DMS53 treated with DMSO at 0.1 percent for 48 hours (cell line): ENCODE measurements around the gene MMAB.

Source experiments
- DNase-seq: peaks from one replicate; lab custom pipeline; 2025; ENCODE audit not compliant: unreplicated experiment; lab: John Stamatoyannopoulos, UW

Gene MMAB

DNA sequence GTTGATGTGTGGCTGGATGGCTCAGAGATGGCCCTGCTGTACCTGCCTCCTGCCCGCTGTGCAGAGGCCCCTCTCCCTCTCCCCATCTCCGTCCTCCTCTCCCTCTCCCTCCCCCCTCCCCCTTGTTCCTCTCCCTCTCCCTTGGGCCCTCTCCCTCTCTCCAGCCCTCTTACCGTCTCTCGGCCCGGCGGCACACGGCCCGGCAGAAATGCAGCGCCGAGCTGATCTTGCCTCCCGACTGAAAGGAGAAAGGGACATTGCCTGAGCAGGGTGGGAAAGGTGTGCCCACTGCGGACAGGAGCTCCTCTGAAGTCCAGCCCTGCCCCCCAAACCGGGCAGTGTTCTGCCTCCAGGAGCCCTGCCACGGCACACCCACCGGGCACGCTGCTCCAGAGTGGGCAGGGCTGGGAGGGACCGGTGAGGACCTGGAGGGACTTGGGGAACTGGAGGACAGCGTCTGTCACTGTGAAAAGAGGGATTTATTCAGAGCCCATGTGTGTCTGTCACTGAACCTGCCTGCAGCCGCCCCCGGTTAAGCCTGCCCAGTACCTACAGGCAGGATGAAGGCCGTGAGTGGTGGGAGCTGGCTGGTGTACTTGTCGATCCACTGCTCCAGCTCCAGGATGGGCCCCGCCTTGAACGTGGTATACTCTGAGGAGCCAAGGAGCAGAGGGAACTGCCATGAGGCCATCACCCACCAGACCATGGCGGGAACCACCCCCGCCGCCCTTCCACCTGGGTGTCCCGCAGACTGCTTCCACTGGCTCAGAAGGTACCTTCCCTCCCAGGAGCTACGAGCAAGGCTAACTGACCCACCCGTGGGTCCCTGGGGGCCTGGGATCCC, 12.2 kb downstream of the MMAB start:
- no peak for DNase-seq

DNA sequence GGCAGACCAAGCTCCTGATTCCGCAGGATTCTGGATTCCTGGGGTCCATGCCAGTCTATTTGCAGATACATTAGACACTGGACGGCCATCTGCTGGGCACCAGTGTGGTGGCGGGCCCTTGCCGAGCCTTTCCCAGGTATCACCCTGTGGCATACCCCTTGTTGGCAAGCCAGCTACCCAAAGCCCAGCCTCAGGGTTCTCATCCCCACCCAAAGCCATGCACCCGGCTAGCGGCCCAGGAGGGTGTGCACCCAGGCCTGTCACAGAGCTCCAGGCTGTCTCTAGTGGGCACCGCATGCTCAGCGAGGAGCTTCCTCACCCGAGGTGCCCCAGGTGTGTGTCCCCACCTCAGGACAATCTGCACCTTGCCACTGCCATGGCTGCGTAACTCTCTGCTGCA, 13.7 kb downstream of the MMAB start:
- DNase-seq = no peak

DNA sequence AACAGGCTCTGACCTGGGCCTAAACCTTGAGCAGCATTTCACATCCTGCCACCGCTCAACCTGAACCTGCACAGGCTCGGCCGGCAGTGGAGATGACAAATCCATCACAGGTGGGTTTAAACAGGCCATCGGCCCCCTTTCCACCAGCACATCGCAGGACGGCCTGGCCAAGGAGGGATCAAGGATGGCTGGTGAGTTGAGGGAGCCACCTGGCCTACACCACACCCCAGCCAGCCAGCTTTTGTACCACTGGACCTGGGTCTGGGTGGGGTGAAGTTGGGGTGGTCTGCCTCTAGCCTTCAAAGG, 14.2 kb downstream of the MMAB start:
- no peak for DNase-seq

DNA sequence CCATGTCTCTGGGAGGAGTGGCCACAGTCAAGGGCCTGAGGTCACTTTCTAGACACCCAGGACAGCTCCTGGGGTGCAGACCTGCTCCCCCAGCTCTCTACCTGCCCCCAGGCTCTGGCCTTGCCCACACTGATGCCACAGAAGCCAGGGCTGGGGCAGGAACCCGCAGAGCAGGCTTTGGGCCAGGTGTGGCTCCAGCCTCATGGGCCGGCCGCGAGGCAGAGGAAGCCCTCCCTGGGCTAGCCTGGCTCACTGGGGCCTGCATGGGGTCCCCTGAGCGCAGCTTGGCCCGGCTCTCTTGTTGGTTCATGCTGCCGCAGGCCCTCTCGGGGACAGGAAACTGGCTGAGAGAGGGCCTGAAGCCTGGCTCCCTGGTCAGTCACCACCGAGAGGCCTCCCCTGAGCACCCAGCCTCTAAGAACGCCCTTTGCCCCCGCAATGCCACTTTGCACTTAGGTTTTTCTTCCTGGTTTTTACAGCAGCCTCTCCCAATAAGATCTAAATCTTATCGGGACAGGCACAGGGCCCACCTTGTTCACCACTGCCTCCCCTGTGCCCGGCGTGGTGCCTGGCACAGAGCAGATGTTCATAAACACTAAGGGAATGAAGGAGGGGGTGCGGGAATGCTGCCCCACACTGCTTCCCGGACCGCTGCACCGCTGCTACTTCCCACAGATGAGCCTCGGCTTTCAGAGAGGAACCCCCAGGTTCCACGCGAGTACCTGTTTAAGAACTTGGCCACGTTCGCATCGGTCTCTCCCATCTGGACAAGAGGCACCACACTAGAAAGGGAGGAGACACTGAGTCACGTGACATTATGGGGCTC, 14.7 kb downstream of the MMAB start:
- no peak for DNase-seq

DNA sequence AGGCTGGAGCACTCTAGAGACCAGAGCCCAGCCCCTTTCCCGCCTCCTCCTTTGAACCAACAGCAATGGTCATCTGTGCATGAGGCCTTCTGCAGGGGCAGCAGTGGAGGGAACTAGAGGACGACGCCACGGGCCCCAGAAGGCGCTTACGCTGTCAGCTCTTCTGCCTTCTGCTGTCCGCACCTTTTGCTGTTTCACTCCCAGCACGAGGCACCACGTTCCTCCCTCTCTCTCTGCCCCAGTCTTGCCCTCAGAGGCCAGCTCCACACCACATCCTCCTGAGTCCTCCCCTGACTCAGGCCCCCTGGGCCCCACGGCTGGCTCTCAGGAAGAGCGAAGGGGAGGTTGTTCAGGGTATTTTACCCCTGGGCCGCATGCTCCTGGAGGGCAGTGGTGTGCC, 15.5 kb downstream of the MMAB start:
- DNase-seq = no peak

DNA sequence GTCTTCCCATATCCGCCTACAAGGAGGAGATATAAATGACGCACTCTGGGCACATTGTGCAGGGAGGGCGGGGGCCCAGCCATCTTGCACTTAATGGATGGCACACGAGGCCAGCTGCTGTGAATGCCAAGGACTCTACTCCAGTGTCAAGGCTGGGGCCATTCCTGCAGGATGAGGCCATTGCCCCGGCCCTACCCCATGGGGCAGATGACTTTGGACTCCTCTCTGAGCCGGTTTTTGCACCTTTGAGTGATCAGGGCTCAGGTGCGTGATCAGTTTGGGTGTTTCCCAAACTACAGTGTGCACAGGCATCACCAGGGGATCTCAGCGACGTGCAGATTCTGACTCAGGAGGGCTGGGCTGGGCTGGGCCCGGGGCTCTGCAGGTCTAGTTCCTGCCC, 16.1 kb downstream of the MMAB start:
- DNase-seq = no peak

DNA sequence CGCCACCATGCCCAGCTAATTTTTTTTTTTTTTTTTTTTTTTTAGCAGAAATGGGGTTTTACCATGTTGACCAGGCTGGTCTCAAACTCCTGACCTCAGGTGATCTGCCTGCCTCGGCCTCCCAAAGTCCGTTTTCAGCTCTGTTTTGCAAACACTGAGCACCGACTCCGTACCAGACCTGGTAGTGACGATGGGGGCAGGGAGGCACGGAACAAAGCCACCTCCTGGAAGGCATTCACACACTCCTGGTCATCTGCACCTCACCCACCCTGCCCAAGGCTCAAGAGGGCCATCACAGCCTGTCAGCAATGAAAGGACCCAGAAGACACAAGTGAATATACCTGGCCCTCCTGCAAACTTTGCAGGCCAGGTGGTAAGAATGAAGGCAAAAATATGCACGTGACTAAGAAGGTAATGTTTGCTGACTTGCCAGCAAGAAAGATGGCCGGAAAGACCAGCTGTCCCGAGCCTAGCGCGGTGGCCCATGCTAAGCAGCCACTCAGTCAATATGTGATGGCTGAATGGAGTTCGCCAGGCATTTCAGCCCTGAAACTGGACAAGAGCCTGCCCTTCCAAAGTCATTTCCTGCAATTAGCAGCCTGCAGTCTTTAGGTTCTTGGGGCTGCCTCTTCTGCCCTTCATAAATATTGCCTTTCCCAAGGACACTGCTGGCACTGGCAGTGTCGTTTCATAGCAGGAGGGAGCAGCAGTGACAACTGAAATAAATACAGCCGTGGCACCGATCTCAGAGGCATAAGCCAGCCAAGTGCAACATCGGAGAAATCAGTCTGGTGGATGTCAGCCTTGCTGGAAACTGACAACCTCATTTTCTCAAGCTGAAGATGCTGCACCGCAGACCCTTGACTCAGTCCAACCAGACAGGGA, 17.6 kb downstream of the MMAB start:
- peak; percentile 64 for DNase-seq

DNA sequence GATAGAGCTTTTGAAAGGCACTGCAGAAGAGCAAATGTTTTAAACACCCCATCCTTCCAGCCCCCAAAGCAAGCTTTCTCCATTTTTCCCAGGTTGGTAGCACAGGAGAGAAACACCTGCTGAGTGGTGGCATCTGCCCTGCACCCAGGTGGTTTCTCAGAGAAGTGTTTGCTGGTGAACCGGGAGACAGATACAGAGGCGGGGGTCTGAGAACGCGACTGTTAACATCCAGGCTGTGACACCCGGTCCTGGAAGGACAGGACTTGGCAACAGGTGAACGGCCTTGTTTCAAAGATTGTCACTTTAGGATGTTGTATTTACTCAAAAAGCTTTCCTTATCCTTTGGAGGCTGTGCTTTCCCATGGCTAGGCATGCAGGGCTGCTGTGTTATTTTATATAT, 18.5 kb downstream of the MMAB start:
- peak; percentile 12 for DNase-seq

DNA sequence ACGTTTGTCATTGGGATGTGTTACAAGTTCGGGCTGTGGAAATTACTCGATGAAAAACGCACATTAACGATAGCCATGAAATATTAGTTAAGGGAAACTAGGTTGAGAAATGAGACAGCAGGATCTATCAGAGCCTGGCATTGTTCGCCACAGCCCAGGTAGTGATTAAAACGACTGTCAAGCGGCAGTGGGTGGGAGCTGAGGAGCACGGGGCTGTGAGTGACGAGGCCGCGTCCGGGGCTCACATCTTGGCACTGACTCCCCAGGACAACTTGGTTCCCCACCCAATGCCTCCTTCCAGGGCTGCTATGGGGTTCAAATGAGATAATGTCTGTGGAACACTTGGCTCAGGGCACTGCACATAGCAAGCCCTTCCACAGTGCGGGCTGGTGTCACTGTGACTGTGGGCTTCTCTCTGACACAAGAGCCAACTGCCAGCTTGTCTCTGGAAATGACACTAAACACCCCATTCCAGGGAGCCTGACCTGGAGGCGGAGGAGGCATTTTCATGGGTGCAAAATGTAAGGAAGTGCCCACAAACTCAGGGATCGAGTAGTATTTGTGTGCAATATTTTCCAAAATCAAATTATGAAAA, 19.3 kb downstream of the MMAB start:
- no peak for DNase-seq

DNA sequence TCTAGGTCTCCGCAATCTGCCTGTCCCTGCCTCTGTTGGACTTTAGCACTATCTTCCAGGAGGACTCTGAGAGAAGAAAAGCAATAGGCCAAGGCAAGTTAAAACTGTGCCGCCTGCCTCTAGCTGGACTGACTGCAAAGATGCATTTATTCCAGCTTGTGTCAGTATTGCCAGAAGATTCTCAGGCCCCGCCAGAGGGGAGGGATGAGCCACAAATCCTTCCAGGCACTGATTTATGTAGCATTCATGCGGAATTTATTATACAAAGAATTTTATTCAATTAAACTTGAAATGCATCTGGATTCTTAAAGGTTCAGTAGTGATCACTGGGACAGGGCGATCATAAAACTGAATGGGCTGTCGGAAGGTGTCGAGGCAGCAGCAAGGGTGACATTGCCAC, 19.8 kb downstream of the MMAB start:
- no peak for DNase-seq

DNA sequence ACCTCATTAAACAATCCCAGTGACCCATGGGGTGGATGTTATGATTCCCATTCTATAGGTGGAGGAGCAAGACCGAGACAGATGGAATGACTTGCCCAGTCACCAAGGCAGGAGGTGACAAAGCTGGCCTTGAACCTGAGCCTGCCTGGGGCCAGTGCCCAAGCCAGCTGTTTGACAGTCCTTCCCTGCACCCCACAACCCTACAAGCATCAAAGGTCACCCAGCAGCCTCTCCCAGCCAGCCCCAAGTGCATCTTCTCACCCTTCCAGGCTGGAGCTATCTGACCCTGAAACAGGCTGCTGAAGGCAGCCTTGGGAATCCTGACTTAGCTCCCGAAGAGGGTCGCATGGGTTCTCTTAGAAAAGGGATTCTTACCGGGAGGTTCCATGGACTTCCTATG, 20.3 kb downstream of the MMAB start:
- DNase-seq = no peak

DNA sequence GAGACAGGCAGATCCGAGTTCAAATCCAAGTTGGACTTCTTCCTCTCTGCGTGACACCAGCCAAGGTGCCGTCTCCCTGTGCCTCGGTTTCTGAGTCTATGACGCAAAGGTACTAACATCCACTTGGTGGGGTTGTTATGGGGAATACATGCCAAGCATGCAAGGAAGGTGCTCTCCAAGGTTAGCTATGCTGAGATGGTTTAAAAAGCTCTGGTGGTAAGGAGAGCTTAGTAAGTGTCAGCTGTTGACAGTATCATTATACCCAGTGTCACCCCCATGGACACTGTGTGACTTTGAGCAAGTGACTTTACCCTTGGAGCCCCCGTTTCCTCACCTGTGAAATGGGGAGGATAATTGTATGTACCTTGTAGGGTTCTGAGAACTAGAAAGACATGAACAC, 22.2 kb downstream of the MMAB start:
- no peak for DNase-seq

DNA sequence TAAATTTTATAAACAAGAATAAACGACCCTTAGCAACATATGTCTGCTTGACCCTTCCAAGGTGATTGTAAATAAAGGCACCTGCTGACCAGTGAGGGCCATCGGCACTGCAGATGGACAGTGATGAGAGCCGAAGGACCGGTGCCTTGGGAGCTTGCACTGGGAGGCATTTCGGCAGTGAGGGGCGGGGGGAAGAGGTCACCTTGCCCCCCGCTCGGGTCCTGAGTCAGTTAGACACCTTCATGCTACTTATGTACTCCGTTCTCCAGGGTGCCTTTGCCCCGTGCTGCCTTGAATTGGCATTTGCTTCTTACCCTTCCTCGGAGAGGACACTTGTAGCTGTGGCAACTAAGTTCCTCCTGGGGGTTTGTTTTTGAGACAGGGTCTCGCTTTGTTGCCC, 23.0 kb downstream of the MMAB start:
- no peak for DNase-seq

DNA sequence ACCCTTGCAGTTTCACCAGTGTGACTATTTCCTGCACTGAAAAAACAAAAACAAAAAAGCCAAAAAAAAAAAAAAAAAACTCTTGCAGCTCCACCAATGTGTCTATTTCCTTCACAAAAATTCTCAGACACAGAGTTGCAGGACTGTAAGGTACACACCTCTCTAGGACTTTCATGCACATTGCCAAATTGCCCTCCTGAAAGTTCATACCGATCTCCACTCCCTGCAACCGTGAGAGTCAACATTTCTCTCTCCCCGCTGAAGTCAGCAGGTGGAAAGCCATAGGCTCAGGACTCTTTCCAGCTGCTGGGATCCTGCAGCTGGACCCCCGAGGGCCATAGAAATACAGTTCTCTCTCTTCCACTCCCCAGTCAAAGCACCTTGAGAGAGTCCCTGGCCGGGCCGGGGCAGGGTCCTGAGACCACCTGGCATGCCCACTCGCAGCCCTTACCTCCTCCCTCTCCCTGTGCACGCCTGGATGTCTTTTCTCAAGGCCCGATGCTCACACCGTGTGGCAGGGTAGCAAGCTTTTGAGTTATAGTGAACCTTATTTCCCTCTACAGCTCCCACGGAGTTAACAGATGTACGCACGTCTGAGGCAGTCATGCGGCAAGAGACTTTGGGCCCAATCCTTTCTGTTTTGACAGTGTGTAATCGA, 23.6 kb downstream of the MMAB start:
- no peak for DNase-seq

DNA sequence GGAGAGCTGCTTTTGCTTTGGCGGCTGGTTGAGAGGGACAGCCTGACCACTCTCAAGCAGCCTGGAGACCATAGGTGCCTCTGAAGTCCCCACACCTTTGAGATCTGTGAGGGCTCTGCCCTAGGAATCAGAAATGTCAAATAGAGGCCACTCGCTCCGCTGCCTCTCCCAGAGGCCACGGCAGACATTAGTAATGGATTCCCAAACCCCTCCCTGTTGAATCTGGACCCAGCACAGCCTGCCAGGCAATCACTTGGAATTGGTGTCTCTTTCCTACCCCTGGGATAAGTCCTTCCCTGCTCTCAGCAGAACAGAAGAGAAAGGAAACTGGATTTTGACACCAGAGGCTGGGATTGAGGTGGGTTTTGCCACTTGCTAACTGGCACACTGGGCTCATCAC, 25.0 kb downstream of the MMAB start:
- DNase-seq = no peak

DNA sequence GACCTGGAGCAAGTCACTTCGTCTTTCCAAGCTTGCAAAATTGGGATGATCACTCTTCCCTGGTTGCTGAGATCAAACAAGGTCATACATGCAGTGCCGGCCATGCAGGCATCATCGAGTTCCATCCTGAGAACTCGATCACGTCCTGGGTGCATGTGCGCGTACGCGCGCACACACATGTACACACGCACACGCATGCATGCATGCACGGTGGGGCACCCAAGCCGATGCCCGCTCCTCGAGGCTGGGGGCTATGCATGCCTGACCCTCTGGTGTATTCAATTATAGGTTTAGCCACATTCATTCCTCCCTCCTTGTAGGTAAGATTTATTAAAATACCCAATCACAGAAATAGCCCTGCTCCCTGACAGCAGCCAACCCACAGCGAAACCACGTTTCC, 26.0 kb downstream of the MMAB start:
- DNase-seq = no peak

DNA sequence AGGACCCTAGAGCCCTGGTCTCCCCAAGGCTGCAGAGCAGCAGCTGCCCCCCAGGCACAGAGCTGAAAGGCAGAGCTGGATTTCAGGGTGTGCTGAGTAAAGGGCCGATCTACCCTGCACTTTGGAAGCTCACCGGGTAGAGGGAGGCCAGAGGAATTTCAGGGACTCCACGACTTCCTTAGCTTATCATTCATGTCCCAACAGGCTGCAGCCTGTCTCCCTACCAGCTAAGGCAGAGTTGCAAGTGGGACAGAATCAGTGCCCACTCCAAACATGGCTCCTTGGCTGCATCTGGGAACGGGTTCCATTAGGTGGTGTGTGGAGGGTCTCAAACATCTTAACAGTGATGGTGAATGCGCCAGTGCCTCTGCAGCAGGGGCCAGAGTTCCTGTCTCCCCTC, 27.5 kb downstream of the MMAB start:
- DNase-seq = no peak

DNA sequence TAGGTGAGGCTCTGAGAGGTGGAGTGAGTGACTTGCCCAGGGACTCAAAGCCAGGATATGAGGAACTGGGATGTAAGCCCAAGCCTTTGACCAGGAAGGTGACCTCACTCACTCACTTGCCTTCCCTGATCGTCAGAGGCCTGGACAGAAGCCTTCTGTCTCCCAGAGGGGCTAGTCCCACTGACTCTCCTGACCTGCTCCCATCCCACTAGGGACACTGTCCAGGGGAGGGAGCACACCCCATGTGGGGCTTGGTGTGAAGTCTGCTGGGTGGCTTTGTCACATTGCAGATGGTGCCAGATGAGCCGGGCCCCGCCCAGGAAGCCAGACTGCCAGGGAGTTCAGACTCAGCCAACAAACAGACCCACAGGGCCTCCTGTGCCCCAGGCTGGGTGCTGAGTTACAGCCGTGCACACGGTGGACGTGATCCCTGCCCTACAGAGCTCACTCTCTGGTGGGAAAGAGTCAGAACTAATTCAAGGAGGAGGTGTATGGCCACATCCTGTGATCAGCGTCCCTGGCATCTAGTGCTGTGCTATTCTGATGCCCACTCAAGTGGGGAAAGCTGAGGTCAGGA, 28.3 kb downstream of the MMAB start:
- DNase-seq = no peak

DNA sequence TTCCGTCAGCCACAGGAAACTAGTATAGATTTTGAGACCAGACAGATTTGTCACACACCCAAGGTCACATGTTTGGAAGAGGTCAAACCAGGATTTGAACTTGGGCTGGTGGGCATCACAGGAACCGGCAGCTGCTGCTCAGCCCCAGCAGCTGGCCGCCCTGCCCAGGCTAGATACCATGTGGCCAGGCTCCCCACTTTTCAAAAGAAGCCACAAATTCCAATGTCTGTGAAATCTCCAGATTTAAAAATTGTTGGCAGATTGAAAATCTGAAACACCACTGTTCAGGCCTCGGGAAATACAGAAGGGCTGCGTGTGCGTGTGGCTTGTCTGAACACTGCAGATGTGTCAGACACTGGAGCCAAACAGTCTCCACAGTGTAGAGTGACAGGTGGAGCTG, 30.4 kb downstream of the MMAB start:
- DNase-seq = no peak

DNA sequence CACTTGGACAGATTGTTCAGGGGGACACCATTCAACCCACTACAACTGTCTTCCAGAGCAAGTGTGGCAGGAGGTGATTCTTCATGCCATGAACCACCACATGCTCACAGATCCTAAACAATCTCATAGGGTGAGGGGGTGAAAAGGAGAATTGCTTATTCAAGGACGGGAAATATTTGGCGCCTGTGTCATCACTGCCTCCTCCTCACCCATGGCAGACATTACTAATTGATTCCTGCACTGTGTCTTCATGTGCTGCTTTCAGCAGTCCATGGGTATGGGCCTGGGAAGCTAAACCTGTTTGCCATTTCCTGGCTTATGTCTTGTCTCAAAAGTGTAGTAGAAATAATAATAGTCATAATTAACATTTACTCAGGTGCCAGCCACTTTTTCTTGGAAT, 31.3 kb downstream of the MMAB start:
- DNase-seq = no peak

DNA sequence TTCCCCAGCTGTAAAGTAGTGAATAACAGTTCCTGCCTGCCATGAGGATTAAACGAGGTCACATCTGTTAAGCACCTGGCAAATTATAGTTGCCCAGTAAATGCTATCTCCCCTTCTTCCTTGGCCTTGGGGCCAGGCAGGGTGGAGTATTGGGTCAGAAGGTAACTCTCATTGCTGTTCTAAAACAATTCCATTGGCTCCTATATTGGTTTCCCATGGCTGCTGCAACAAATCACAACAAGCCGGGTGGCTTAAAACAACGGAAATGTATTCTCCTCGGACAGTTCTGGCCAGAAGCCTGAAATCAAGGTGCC, 31.9 kb downstream of the MMAB start:
- DNase-seq = no peak
